GM19240 (cell line): ENCODE data around the gene FCGR1A.
"Not testable (repeated sequence)": the region's sequence is repeated elsewhere in the genome, so short reads cannot be mapped to it uniquely, and the experiment has no call there.

ENCODE experiments used
- DNase-seq: peaks from one replicate; pipeline ENCODE4 v3.0.0; 2011; ENCODE audit warnings: low spot score; ENCODE audit not compliant: insufficient read length

Gene FCGR1A

GRCh38 chr1:149782600-149782999 is at the start of gene FCGR1A:
Gene FCGR1A, plus strand, starts transcription at chr1:149782694. Its CDS starts 50 bp downstream, at chr1:149782744.
- not testable (repeated sequence) for DNase-seq

- DNase-seq = not testable (repeated sequence)
These were observed 49.7 kb upstream of the FCGR1A start for GRCh38 chr1:149732781-149733180.

GRCh38 chr1:149734692-149735091 is 47.8 kb upstream of the FCGR1A start:
- DNase-seq = not testable (repeated sequence)

DNA sequence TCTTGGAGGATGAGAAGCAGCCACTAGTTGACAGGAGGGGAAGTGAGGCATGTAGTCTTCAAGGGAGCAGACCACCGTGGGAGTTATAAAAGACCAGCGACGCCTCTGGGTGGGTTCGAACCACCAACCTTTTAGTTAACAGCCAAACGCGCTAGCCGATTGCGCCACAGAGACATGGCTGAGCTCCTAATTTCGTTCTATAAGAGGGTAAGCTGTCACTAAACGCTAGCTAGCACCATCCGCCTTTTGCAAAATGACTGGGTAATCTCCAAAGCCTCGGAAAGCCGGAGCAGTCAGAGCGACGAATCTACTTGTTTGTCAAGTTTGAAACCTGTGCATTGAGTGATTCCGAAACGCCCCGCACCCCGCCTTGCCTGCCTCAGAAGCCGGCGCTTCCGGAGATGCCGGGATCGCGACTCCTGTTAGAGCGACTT is 42.3 kb upstream of the FCGR1A start:
- DNase-seq = not testable (repeated sequence)

GRCh38 chr1:149740590-149741230 is 41.8 kb upstream of the FCGR1A start:
- not testable (repeated sequence) for DNase-seq

- DNase-seq = not testable (repeated sequence)
These were observed 40.6 kb upstream of the FCGR1A start for GRCh38 chr1:149741914-149742313.

DNA sequence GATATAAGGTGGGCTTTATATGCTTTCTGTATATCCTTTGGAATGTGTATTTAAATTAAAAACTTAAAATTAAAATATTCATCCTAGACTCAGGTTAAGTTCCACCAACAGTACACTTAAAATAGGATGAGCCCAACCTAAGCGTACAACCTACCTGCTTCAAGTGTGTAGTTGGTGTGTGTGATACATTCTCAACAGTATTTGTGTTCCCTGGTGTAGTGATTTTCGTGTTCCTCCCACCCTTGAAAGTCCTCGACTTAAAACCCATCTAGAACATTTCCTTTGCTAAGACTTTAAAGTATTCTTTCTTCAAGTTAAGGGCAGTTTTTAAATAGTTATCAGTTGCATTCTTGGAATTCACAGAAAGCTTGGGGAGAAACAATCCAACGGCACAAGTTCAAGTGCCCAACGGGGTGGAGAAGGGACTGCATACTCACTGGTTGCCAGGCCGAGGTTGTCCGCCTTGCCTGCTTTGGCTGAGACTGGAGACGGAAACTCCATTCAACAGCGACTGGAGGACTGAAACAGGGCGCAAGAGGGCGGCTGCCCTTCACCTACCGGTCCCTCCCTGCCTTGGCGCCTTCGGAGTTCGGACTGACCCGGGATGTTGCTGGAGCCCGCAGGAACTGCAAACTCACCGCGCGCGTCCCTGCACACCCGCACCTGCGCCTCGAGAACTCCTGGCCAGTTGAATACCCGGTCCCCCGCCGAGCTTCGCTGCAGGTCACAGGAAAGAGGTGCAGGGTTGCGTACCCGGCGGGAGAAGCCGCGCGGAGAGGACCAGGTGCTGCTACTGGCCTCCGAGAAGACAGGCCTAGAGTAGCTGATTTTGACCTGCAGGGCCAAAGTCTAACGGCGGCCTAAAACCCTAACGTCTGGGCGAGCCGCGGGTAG is 35.8 kb upstream of the FCGR1A start:
- DNase-seq = not testable (repeated sequence)

GRCh38 chr1:149747359-149748143 is 34.9 kb upstream of the FCGR1A start:
- DNase-seq = not testable (repeated sequence)

GRCh38 chr1:149748144-149748500 is 34.4 kb upstream of the FCGR1A start:
- DNase-seq = not testable (repeated sequence)

DNA sequence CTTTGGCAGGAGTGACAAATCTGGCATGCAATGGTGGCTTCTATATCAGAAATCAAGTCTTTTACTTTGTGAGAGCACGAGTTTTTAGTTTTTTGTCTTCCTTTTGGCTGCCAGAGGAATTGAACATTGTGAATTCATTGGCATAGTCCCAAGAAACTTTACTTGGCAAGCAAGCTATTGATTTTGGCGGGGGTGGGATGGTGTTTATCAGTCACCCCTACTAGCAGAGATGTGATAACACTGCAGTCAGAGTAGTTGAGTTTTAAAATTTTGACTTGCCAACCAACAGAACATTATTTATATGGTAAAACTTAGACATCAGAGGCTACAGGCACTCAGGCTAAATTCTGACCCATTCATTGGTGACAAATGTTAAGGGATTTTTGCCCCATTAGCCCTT is 31.9 kb upstream of the FCGR1A start:
- not testable (repeated sequence) for DNase-seq

DNA sequence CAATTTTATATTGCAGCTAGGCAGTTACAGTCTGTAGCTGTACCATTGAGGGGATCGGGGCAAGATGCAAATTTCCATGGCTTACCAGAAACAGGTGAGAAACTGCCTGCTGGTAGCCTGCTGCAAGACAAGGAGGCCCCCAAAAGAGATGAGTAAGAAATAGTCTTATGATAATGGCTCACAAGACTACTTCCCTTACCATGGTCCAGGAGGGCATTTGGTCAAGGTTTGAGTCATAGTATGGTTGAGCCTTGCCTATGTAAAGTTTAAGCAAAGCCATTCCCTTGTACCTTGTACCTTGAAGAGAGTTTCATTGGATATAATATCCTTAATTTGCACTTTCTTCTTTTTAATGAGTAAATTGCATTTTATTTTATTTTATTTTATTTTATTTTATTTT is 30.3 kb upstream of the FCGR1A start:
- not testable (repeated sequence) for DNase-seq

DNA sequence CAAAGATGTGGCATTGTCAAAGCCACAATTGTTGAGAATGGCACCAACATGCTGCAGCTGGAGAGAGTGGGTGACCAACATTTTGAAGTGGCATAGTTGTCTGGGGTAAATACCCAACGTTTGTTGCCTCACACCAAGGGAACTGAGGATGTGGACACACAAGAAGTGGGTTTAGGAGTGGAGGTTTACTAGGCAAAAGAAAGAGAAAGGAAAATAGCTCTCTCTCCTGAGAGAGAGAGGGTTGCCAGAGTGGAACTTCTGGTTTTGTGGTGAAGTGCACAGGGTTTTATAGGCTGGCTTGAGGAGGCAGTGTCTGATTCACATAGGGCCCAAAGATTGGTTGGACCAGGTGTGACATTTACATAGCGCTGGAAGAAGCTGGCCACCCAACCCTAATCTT is 29.0 kb upstream of the FCGR1A start:
- DNase-seq = not testable (repeated sequence)

GRCh38 chr1:149755294-149755693 is 27.2 kb upstream of the FCGR1A start:
- not testable (repeated sequence) for DNase-seq

- not testable (repeated sequence) for DNase-seq
These were observed 20.2 kb upstream of the FCGR1A start for GRCh38 chr1:149762294-149762693.

DNA sequence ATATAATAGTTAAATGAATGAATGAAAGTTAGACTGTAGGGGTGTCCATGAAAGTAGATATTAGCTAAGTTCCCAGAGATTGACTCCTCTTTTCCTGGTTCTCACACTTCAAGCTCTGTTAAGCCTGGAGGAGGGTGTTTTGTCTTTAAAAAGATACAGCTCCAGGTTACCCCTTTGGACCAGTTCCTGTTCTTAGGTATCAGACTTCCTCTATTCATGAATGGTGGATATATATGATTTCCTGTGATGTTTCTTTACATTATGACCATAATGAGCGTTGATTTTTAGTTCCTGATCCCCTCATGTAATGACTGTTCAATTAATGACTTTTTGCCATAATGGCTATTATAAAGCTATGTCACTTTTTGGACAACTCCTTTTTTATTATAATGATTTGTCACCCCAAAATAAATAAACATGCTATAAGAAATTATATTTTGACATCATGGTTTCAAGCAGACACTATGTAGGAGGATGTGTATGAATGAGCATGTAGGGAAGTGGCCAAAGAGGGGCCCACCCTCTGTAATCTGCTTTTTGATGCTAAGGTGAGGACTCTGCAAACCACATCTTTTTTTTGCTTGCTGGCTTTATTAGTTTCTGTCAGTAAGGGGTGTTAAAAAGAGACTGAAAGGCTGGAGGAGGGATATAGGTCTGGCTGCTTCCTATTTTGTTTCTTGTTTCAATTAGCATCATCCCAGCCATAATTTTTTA is 18.2 kb upstream of the FCGR1A start:
- DNase-seq = not testable (repeated sequence)

GRCh38 chr1:149766241-149766640 is 16.3 kb upstream of the FCGR1A start:
- DNase-seq = not testable (repeated sequence)

GRCh38 chr1:149769216-149769615 is 13.3 kb upstream of the FCGR1A start:
- not testable (repeated sequence) for DNase-seq

DNA sequence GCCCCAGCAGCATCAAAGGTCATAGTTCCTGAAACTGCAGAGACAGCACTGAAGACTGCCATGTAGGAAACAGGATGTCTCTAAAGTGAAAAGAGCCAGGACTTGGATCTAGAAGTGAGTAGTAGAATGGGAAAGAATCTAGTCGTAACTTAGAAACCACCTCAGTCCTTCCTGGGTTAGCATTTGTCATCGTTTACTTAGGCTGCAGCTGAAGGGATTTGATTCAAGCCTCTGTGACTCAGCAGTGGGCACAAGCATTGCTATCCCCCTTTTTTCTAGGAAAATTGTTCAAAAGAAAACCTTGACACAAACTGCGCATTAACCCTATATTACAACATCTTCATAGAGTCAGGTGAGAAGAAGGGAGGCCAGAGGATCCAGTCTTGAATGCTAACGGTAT is 11.8 kb upstream of the FCGR1A start:
- not testable (repeated sequence) for DNase-seq

- not testable (repeated sequence) for DNase-seq
These were observed 10.7 kb upstream of the FCGR1A start for GRCh38 chr1:149771653-149772425.

DNA sequence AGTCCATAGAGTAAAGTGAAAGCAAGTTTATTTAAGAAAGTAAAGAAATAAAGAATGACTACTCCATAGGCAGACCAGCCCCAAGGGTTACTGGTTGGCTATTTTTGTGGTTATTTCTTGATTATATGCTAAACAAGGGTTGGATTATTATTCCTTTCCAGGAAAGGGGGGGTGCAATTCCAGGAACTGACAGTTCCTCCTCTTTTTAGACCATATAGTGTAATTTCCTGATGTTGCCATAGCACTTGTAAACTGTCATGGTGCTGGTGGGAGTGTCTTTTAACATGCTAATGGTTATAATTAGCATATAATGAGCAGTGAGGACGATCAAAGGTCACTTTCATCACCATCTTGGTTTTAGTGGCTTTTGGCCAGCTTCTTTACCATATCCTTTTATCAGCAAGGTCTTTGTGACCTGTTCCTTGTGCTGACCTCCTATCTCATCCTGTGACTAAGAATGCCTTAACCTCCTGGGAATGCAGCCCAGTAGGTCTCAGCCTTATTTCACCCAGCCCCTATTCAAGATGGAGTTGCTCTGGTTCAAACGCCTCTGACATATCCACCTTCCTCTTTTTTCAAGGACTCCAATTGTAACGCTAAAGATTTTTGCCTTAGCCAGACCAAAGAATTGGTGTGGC is 6.9 kb upstream of the FCGR1A start:
- DNase-seq = not testable (repeated sequence)
